Measurements from ENCODE around the gene TMEM134. TPM values are rescaled to one million over a fixed set of nuclear protein-coding genes. Genes with fewer than 3 reads are reported as not detected.
"Not testable (repeated sequence)": the region's sequence is repeated elsewhere in the genome, so short reads cannot be mapped to it uniquely, and the experiment has no call there.

The TMEM134 gene
- total RNA-seq, 4 donors from 2014 or later: 79.8 to 155 (median 108) TPM

DNA sequence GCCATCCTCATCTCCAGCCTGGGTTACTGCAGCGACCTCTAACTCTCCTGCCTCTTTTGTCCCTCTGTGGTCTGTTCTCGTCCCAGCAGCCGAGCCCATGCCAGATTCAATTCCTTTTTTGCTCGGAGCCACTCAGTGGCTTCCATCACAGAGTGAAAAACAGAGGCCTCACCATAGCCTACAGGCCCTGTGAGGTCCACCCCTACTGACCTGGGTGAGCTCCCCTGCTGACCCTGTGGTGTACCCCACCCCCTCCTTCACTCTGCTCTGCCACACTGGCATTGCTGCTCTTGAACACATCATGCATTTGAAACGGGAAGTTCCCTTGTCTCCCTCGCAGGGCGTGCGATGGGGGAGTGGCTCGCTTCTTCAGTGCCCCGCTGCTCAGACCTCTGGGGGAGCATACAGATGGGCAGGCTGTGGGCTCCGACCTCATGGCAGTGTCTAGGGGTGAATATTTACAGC is 15.8 kb upstream of the TMEM134 start:
- Histone ChIP-seq H3K36me3 (peaks cover 0 to 21% of the 10 kb centered on the region in 2 donors), H3K27ac (no peak overlapping the region), H3K4me3 (no peak overlapping the region), H3K4me1 (peaks cover 9 to 14% of the 10 kb centered on the region in 2 donors), H3K27me3 (no peaks in the 10 kb centered on the region), H3K9me3 (no peaks in the 10 kb centered on the region)
- intact Hi-C loops (cut with DNase I; ENCODE audit: low total_unique reads) (no loop called here), in situ Hi-C loops (cut with MboI; ENCODE audit: low sequenced_read_pairs in 4 of 4) (no loop called here)
- TF ChIP-seq, protein P1, sequence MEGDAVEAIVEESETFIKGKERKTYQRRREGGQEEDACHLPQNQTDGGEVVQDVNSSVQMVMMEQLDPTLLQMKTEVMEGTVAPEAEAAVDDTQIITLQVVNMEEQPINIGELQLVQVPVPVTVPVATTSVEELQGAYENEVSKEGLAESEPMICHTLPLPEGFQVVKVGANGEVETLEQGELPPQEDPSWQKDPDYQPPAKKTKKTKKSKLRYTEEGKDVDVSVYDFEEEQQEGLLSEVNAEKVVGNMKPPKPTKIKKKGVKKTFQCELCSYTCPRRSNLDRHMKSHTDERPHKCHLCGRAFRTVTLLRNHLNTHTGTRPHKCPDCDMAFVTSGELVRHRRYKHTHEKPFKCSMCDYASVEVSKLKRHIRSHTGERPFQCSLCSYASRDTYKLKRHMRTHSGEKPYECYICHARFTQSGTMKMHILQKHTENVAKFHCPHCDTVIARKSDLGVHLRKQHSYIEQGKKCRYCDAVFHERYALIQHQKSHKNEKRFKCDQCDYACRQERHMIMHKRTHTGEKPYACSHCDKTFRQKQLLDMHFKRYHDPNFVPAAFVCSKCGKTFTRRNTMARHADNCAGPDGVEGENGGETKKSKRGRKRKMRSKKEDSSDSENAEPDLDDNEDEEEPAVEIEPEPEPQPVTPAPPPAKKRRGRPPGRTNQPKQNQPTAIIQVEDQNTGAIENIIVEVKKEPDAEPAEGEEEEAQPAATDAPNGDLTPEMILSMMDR (IDR thresholded peaks at IDR 0.05 in 4 of 5, conservative IDR thresholded peaks at IDR 0.05 in 1 of 5): no peak
- no peak for TF ChIP-seq POLR2A (IDR thresholded peaks at IDR 0.05)
- ATAC-seq (no peak), DNase-seq (no peak)

- Histone ChIP-seq H3K4me3 (peak overlapping the region; percentile 64 to 70 (median 66)), H3K36me3 (peaks cover 0 to 13% of the 10 kb centered on the region in 2 donors), H3K9me3 (no peaks in the 10 kb centered on the region), H3K4me1 (peaks cover 9 to 14% of the 10 kb centered on the region in 2 donors), H3K27me3 (no peaks in the 10 kb centered on the region), H3K27ac (peak overlapping the region in 1 of 4 donors; percentile 90)
- intact Hi-C loops (cut with DNase I; ENCODE audit: low total_unique reads) (loop anchor here (1.0 to 2.0 kb wide), 2 partner anchors 23 to 83 kb away; partner anchors contain the start of gene PPP1CA), in situ Hi-C loops (cut with MboI; ENCODE audit: low sequenced_read_pairs in 4 of 4) (no loop called here)
- TF ChIP-seq, protein P1 (IDR thresholded peaks at IDR 0.05 in 4 of 5, conservative IDR thresholded peaks at IDR 0.05 in 1 of 5): no peak
- no peak for TF ChIP-seq POLR2A (IDR thresholded peaks at IDR 0.05)
- ATAC-seq (no peak), DNase-seq (no peak)
Measured at GRCh38 chr11:67483831-67484665, 15.0 kb upstream of the TMEM134 start.

DNA sequence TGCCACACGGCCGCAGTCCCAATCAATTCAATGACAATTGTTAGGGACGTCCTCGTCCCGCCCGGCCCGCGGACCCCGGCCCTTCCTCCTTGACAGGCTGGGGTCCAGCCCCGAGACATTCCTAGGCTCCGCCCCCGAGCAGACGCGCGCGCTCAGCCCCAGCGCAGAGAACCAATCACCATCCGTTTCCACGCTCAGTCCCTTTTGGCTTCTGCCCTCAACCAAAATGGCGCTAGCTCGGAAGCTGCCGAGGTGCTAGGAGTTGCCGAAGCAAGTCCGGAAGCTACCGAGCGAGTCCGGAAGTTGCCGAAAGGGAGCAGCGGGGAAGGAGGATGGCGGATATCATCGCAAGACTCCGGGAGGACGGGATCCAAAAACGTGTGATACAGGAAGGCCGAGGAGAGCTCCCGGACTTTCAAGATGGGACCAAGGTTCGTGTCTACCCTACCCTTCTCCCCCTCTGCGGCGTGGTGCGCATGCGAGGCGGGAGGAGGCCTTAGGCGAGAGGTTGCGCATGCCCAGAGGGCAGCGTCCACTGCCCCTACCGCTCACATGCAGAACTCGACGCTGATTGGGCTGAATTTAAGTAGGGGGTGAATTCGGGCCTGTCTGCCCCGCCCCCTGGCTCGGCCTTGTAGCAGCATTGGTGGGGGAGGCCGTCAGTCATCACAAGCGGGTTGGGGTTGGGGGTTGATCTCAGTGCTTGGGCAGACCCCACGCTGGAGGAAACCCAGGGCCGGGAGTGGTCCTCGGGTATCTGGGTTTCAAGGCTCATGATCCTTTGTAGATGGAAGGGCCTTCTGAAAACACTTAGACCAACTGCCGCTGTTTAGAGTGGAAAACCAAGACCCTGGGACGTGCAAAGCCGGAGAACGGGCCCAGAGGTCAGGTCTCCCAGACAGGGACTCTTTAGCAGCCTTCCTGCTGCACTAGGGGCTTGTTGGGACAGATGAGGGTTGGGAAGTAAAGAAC is 14.1 kb upstream of the TMEM134 start, which contains the start of gene AIP:
Gene AIP, plus strand, starts transcription at position 200 of the 972 bp plus-strand sequence. Its CDS starts 133 bp downstream, at position 333.
- ATAC-seq: peak; percentile 100
- Histone ChIP-seq H3K27ac (peak within 1 kb of the TSS; percentile 83 to 90 (median 86)), H3K9me3 (no peaks in the 10 kb centered on the region), H3K4me3 (peak within 1 kb of the TSS; percentile 64 to 70 (median 66)), H3K36me3 (peaks cover 0 to 12% of the 10 kb centered on the region in 2 donors), H3K4me1 (peaks cover 9 to 14% of the 10 kb centered on the region in 2 donors), H3K27me3 (no peaks in the 10 kb centered on the region)
- TF ChIP-seq, protein P1 (IDR thresholded peaks at IDR 0.05 in 4 of 5, conservative IDR thresholded peaks at IDR 0.05 in 1 of 5): peak in 2 of 5 experiments; percentile 24 to 25
- peak; percentile 24 to 53 for TF ChIP-seq POLR2A (IDR thresholded peaks at IDR 0.05)
- in situ Hi-C loops (cut with MboI; ENCODE audit: low sequenced_read_pairs in 4 of 4): no loop called here
- DNase-seq: peak; percentile 96 to 98
- intact Hi-C loops (cut with DNase I; ENCODE audit: low total_unique reads): loop anchor here (1.0 to 2.0 kb wide), 2 partner anchors 24 to 82 kb away; partner anchors contain the start of gene PPP1CA

DNA sequence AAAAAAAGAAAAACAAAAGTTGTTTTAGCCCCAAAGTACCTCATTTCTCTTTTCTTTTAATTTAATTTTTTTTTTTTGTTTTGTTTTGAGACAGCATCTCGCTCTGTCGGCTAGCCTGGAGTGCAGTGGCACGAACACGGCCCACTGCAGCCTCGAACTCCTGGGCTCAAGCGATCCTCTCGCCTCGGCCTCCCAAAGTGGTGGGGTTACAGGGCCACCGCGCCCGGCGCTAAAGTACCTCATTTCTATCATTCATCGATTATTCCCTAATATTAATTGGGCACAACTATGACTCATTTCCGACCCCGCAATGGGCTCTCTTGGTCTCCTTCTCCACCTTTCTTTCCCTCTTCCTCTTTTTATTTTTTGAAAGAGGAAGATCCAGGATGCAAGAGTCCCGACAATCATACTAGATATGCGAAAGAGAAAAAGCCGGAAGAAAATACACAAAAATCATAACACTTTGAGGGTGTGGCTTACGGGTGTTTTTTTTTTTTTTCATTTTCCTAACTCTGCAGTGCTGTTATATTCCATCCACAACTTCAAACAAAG is 13.3 kb upstream of the TMEM134 start:
- H3K27ac ChIP-seq: peak overlapping the region; percentile 83 to 90 (median 86)
- in situ Hi-C loops (cut with MboI; ENCODE audit: low sequenced_read_pairs in 4 of 4) (no loop called here), intact Hi-C loops (cut with DNase I; ENCODE audit: low total_unique reads) (loop anchor here (2.0 kb wide), 1 partner anchor 24 kb away; no protein-coding TSS in a partner anchor)
- TF ChIP-seq, protein P1 (IDR thresholded peaks at IDR 0.05 in 4 of 5, conservative IDR thresholded peaks at IDR 0.05 in 1 of 5): no peak
- no peak for TF ChIP-seq POLR2A (IDR thresholded peaks at IDR 0.05)
- ATAC-seq: peak; percentile 25 to 35
- H3K27me3 ChIP-seq: no peaks in the 10 kb centered on the region
- H3K4me3 ChIP-seq: peak overlapping the region; percentile 64 to 70 (median 66)
- peaks cover 9 to 14% of the 10 kb centered on the region in 2 donors for H3K4me1 ChIP-seq
- no peak for DNase-seq
- no peaks in the 10 kb centered on the region for H3K9me3 ChIP-seq
- H3K36me3 ChIP-seq: peaks cover 0 to 5% of the 10 kb centered on the region in 2 donors

- in situ Hi-C loops (cut with MboI; ENCODE audit: low sequenced_read_pairs in 4 of 4): loop anchor here in 2 of 4 donors (10.0 kb wide), 1 partner anchor 83 kb away; the partner anchor contains the start of gene RAD9A (in 2 of the 2)
- intact Hi-C loops (cut with DNase I; ENCODE audit: low total_unique reads): not testable (repeated sequence)
Measured at GRCh38 chr11:67477344-67478050, 8.4 kb upstream of the TMEM134 start.

GRCh38 chr11:67476692-67477091 is 7.6 kb upstream of the TMEM134 start:
- H3K4me1 ChIP-seq; H3K9me3 ChIP-seq; ATAC-seq; H3K4me3 ChIP-seq; H3K27me3 ChIP-seq; H3K36me3 ChIP-seq; H3K27ac ChIP-seq; intact Hi-C loops (cut with DNase I; ENCODE audit: low total_unique reads); DNase-seq: not testable (repeated sequence)
- in situ Hi-C loops (cut with MboI; ENCODE audit: low sequenced_read_pairs in 4 of 4): loop anchor here in 2 of 4 donors (10.0 kb wide), 1 partner anchor 82 kb away; the partner anchor contains the start of gene RAD9A (in 2 of the 2)

More at GRCh38 chr11:67477344-67478050, 8.4 kb upstream of the TMEM134 start:
- H3K36me3 ChIP-seq, H3K27me3 ChIP-seq, H3K9me3 ChIP-seq, H3K4me1 ChIP-seq, H3K27ac ChIP-seq, H3K4me3 ChIP-seq, DNase-seq, ATAC-seq: not testable (repeated sequence)
